GM19463 (cell line): ENCODE data around the gene IRF5.
"Not testable (repeated sequence)": the region's sequence is repeated elsewhere in the genome, so short reads cannot be mapped to it uniquely, and the experiment has no call there.

Experiments used
- ATAC-seq: cut with Tn5 transposase; IDR thresholded peaks from one replicate; pipeline ENCODE4 v1.9.1; 2021; ENCODE audit warnings: mild to moderate bottlenecking, moderate library complexity; ENCODE audit not compliant: unreplicated experiment

The IRF5 gene

GRCh38 chr7:128954830-128955802 lies 17.4 kb downstream of the IRF5 start:
- peak; percentile 70 for ATAC-seq

GRCh38 chr7:128955981-128956380 lies 18.3 kb downstream of the IRF5 start:
- ATAC-seq: no peak

GRCh38 chr7:128959296-128959695 lies 21.6 kb downstream of the IRF5 start:
- ATAC-seq: no peak

GRCh38 chr7:128961030-128961659 lies 23.4 kb downstream of the IRF5 start:
- no peak for ATAC-seq

GRCh38 chr7:128962899-128963298 lies 25.2 kb downstream of the IRF5 start:
- ATAC-seq: no peak

GRCh38 chr7:128963327-128963757 lies 25.6 kb downstream of the IRF5 start:
- peak; percentile 83 for ATAC-seq

GRCh38 chr7:128968624-128969023 lies 30.9 kb downstream of the IRF5 start:
- no peak for ATAC-seq

GRCh38 chr7:128974241-128974934 lies 36.7 kb downstream of the IRF5 start:
- ATAC-seq: no peak

GRCh38 chr7:128982105-128982504 lies 44.4 kb downstream of the IRF5 start:
- no peak for ATAC-seq

- no peak for ATAC-seq
Observed at GRCh38 chr7:128985660-128986059, 47.9 kb downstream of the IRF5 start.

- ATAC-seq: no peak
Observed at GRCh38 chr7:128986609-128987008, 48.9 kb downstream of the IRF5 start.

- ATAC-seq: no peak
Observed at GRCh38 chr7:128988372-128988771, 50.6 kb downstream of the IRF5 start.

GRCh38 chr7:128989961-128990360 lies 52.2 kb downstream of the IRF5 start:
- ATAC-seq: no peak

GRCh38 chr7:128993419-128993818 lies 55.7 kb downstream of the IRF5 start:
- no peak for ATAC-seq

GRCh38 chr7:128994560-128994959 lies 56.8 kb downstream of the IRF5 start:
- ATAC-seq: not testable (repeated sequence)

- no peak for ATAC-seq
Observed at GRCh38 chr7:128997181-128997580, 59.5 kb downstream of the IRF5 start.
